B cell (primary cell): ENCODE results near the gene ICOSLG. TPM values are rescaled to one million over a fixed set of nuclear protein-coding genes. Genes with fewer than 3 reads are reported as not detected.
"Not testable (repeated sequence)": the region's sequence is repeated elsewhere in the genome, so short reads cannot be mapped to it uniquely, and the experiment has no call there.

Source experiments
- ATAC-seq: fragments of 200-7000 bp; cut with Tn5 transposase; one replicate; pipeline ENCODE4 v1.10.0; 2021; ENCODE audit warnings: low read depth, mild to moderate bottlenecking, moderate number of reproducible peaks, moderate library complexity
- CTCF ChIA-PET: fragments of 350-600 bp; sonication (Branson Sonifier 250); formaldehyde crosslinking; loops from one replicate; lab custom pipeline; 2021; ENCODE audit warnings: antibody characterized with exemption, inconsistent platforms; lab: Charles Lee
- POLR2A ChIA-PET: fragments of 350-600 bp; sonication (Branson Sonifier 250); formaldehyde crosslinking; loops from one replicate; lab custom pipeline; 2021; ENCODE audit warnings: antibody characterized with exemption; lab: Charles Lee
- DNase-seq: peaks from one replicate; pipeline ENCODE4 v3.0.0; 2013
- H2AFZ ChIP-seq: 2 replicates; pipeline ENCODE4 v1.6.1; 2012; ENCODE audit warnings: mild to moderate bottlenecking, low read depth, low read length; ENCODE audit not compliant: insufficient read depth, poor library complexity, severe bottlenecking
- H3K27ac ChIP-seq, 2 donors: 1 replicate in 1 of 2; 2 replicates in 1 of 2; pipeline ENCODE4 v1.5.1; 2012 to 2013; ENCODE audit warnings: low read length in 2 of 2, mild to moderate bottlenecking in 2 of 2, moderate library complexity in 1 of 2
- H3K27me3 ChIP-seq, 4 experiments: fragments of 200-600 bp in 1 of 4; sonication (generic) in 1 of 4; replicated peaks in 1 of 4; 1 replicate in 2 of 4; 2 replicates in 2 of 4; pipeline versions ENCODE4 v1.6.1 to v1.7.0; 2013 to 2016; ENCODE audit warnings: low read length in 3 of 4, mild to moderate bottlenecking in 2 of 4, mixed read lengths in 1 of 4, moderate library complexity in 1 of 4; ENCODE audit not compliant: insufficient read depth in 4 of 4, control insufficient read depth in 3 of 4; ENCODE audit errors: control extremely low read depth in 1 of 4
- H3K36me3 ChIP-seq, 2 experiments: replicated peaks in 1 of 2; 1 replicate in 1 of 2; 2 replicates in 1 of 2; pipeline versions ENCODE4 v1.6.1 to v1.7.1; 2013; ENCODE audit warnings: low read length in 1 of 2; ENCODE audit not compliant: insufficient read depth in 2 of 2, control insufficient read depth in 1 of 2; ENCODE audit errors: control extremely low read depth in 1 of 2, extremely low read depth in 1 of 2
- H3K4me1 ChIP-seq, 2 donors: fragments of 200-600 bp in 1 of 2; sonication (generic) in 1 of 2; 1 replicate in 1 of 2; 2 replicates in 1 of 2; pipeline versions ENCODE4 v1.5.1 to v1.6.1; 2013 to 2017; ENCODE audit warnings: low read length in 2 of 2; ENCODE audit not compliant: control insufficient read depth in 2 of 2, insufficient read depth in 2 of 2
- H3K4me2 ChIP-seq: replicated peaks from 2 replicates; pipeline ENCODE3; 2012; ENCODE audit warnings: mild to moderate bottlenecking, low read depth, low read length; ENCODE audit not compliant: poor library complexity, severe bottlenecking
- H3K4me3 ChIP-seq, 5 experiments: fragments of 200-600 bp in 1 of 5; sonication (generic) in 1 of 5; 1 replicate in 3 of 5; 2 replicates in 2 of 5; pipeline versions ENCODE4 v1.5.1 to v1.7.0; 2011 to 2016; ENCODE audit warnings: low read length in 4 of 5, mild to moderate bottlenecking in 4 of 5, low read depth in 2 of 5, control low read depth in 1 of 5, moderate library complexity in 1 of 5; ENCODE audit not compliant: insufficient read depth in 1 of 5; ENCODE audit errors: control extremely low read depth in 1 of 5, extremely low read depth in 1 of 5
- H3K79me2 ChIP-seq: fragments of 200-600 bp; sonication (generic); one replicate; pipeline ENCODE4 v1.6.0; 2016; ENCODE audit warnings: low read length; ENCODE audit not compliant: control insufficient read depth, insufficient read depth
- H3K9ac ChIP-seq: fragments of 200-600 bp; sonication (generic); 2 replicates; pipeline ENCODE4 v1.6.1; 2017; ENCODE audit warnings: mild to moderate bottlenecking, low read length, moderate library complexity
- H3K9me3 ChIP-seq, 3 donors: one replicate each; pipeline versions ENCODE4 v1.6.1 to v1.7.1; 2013; ENCODE audit warnings: low read length in 2 of 3; ENCODE audit not compliant: control insufficient read depth in 2 of 3, insufficient read depth in 1 of 3; ENCODE audit errors: control extremely low read depth in 1 of 3
- H4K20me1 ChIP-seq: 2 replicates; pipeline ENCODE4 v1.6.0; 2012; ENCODE audit warnings: mild to moderate bottlenecking, low read length; ENCODE audit not compliant: insufficient read depth, control insufficient read depth, poor library complexity, severe bottlenecking
- H3K27ac Mint-ChIP-seq: one replicate; pipeline ENCODE4 v1.8.0; 2021; ENCODE audit warnings: mixed read lengths
- H3K27me3 Mint-ChIP-seq: one replicate; pipeline ENCODE4 v1.8.0; 2021; ENCODE audit warnings: mixed read lengths
- H3K4me1 Mint-ChIP-seq: one replicate; pipeline ENCODE4 v1.8.0; 2021; ENCODE audit warnings: mixed read lengths
- H3K4me3 Mint-ChIP-seq: one replicate; pipeline ENCODE4 v1.8.0; 2021; ENCODE audit warnings: mixed read lengths
- H3K9me3 Mint-ChIP-seq: one replicate; pipeline ENCODE4 v1.8.0; 2022; ENCODE audit warnings: mixed read lengths; ENCODE audit not compliant: insufficient read depth
- WGBS: methylation state at CpG from one replicate; pipeline ENCODE4 v1.1.5; 2013; ENCODE audit warnings: missing lambda C conversion rate; ENCODE audit not compliant: insufficient coverage; 5-methylcytosine and 5-hydroxymethylcytosine counted together
- intact Hi-C: fragments of 100-400 bp; cut with micrococcal nuclease; formaldehyde crosslinking; loops from one replicate; pipeline ENCODE4 v1.10.0; 2022
- polyA plus RNA-seq: library from polyadenylated mRNA; depleted of rRNA; stranded (reverse); fragments of >200 nt; gene quantifications from 2 replicates; pipeline ENCODE4 v1.2.3, GENCODE V29; 2012
- total RNA-seq, 2 donors: library from RNA; stranded (reverse); fragments of 120-200 nt in 1 of 2; gene quantifications; 1 replicate in 1 of 2; 2 replicates in 1 of 2; pipeline versions ENCODE4 v1.2.3 to v1.2.4, GENCODE V29; 2013 to 2022

The ICOSLG gene
- total and polyA plus RNA-seq, 2 donors (not counting 1 experiment from before 2014, with no cell fraction given) = 40.2 to 124 TPM

GRCh38 chr21:44184862-44185261 lies 55.9 kb downstream of the ICOSLG start:
- H3K36me3 ChIP-seq, H3K4me1 Mint-ChIP-seq, H3K4me3 ChIP-seq, H4K20me1 ChIP-seq, H3K9me3 Mint-ChIP-seq, CTCF ChIA-PET, H3K4me3 Mint-ChIP-seq, H3K9ac ChIP-seq, H3K4me2 ChIP-seq, H3K27me3 Mint-ChIP-seq, DNase-seq, H3K9me3 ChIP-seq, POLR2A ChIA-PET, H3K27ac ChIP-seq, H3K4me1 ChIP-seq, H3K79me2 ChIP-seq, H2AFZ ChIP-seq, ATAC-seq, H3K27ac Mint-ChIP-seq, H3K27me3 ChIP-seq, intact Hi-C loops: not testable (repeated sequence)
- WGBS = no CpG with 5 or more reads among the region's 7 CpGs

GRCh38 chr21:44182202-44182601 lies 58.5 kb downstream of the ICOSLG start:
- H3K27ac ChIP-seq, H3K9me3 ChIP-seq, H3K27ac Mint-ChIP-seq, H3K4me3 ChIP-seq, H3K36me3 ChIP-seq, H4K20me1 ChIP-seq, H2AFZ ChIP-seq, H3K4me3 Mint-ChIP-seq, H3K9ac ChIP-seq, H3K79me2 ChIP-seq, H3K27me3 ChIP-seq, H3K27me3 Mint-ChIP-seq, POLR2A ChIA-PET, H3K4me1 Mint-ChIP-seq, H3K9me3 Mint-ChIP-seq, CTCF ChIA-PET, H3K4me1 ChIP-seq, H3K4me2 ChIP-seq, DNase-seq, intact Hi-C loops, ATAC-seq: not testable (repeated sequence)
- no CpG with 5 or more reads among the region's 8 CpGs for WGBS

- H3K27ac ChIP-seq, H2AFZ ChIP-seq, CTCF ChIA-PET, H3K4me3 ChIP-seq, H3K9ac ChIP-seq, H3K36me3 ChIP-seq, H4K20me1 ChIP-seq, H3K79me2 ChIP-seq, H3K27me3 ChIP-seq, DNase-seq, POLR2A ChIA-PET, H3K4me1 Mint-ChIP-seq, ATAC-seq, H3K9me3 ChIP-seq, H3K4me3 Mint-ChIP-seq, H3K9me3 Mint-ChIP-seq, intact Hi-C loops, H3K4me1 ChIP-seq, H3K27me3 Mint-ChIP-seq, H3K27ac Mint-ChIP-seq, H3K4me2 ChIP-seq: not testable (repeated sequence)
- WGBS = no CpG with 5 or more reads among the region's 4 CpGs
These were observed 59.2 kb downstream of the ICOSLG start for GRCh38 chr21:44181506-44181905.

GRCh38 chr21:44176127-44176526 lies 64.6 kb downstream of the ICOSLG start:
- H3K4me2 ChIP-seq, H3K9ac ChIP-seq, H3K4me1 Mint-ChIP-seq, H4K20me1 ChIP-seq, DNase-seq, H3K4me1 ChIP-seq, CTCF ChIA-PET, H3K9me3 Mint-ChIP-seq, H3K4me3 Mint-ChIP-seq, H3K79me2 ChIP-seq, H3K27me3 ChIP-seq, H3K36me3 ChIP-seq, H3K9me3 ChIP-seq, intact Hi-C loops, H3K27me3 Mint-ChIP-seq, H3K27ac ChIP-seq, H3K4me3 ChIP-seq, H2AFZ ChIP-seq, POLR2A ChIA-PET, ATAC-seq, H3K27ac Mint-ChIP-seq: not testable (repeated sequence)
- no CpG with 5 or more reads among the region's 14 CpGs for WGBS
